Measurements from ENCODE around the gene VTI1A. TPM values are rescaled to one million over a fixed set of nuclear protein-coding genes. Genes with fewer than 3 reads are reported as not detected.

VTI1A gene
- total RNA-seq, 1 donor from 2014 or later: 35.2 TPM

DNA sequence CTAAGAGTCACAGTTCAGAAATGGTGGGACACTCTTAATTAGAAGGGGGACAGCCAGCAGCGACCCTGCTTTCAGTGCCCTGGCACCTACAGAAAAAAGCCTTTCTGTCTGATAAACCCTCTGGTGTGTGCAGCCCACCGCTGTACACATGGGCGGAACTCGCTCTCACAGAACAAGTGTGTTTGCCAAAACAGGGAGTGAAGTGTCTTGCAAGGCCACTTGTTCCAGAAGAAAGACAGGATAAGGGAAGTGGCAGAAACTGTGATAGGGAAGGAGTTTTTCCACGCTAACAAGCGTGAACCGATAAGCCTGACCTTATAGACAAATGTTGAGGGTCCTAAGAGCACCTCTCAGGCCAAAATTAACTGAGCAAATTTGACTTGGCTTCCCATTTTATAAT lies 299.3 kb downstream of the VTI1A start:
- H3K36me3 Mint-ChIP-seq (ENCODE audit: low read depth): no peaks in the 10 kb centered on the region
- H3K27ac Mint-ChIP-seq: no peak overlapping the region
- no peak for DNase-seq
- H3K4me1 Mint-ChIP-seq: no peaks in the 10 kb centered on the region
- H3K9me3 Mint-ChIP-seq: no peaks in the 10 kb centered on the region
- no peak overlapping the region for H3K4me3 Mint-ChIP-seq
- no peaks in the 10 kb centered on the region for H3K27me3 Mint-ChIP-seq
- intact Hi-C loops (cut with micrococcal nuclease): no loop called here

DNA sequence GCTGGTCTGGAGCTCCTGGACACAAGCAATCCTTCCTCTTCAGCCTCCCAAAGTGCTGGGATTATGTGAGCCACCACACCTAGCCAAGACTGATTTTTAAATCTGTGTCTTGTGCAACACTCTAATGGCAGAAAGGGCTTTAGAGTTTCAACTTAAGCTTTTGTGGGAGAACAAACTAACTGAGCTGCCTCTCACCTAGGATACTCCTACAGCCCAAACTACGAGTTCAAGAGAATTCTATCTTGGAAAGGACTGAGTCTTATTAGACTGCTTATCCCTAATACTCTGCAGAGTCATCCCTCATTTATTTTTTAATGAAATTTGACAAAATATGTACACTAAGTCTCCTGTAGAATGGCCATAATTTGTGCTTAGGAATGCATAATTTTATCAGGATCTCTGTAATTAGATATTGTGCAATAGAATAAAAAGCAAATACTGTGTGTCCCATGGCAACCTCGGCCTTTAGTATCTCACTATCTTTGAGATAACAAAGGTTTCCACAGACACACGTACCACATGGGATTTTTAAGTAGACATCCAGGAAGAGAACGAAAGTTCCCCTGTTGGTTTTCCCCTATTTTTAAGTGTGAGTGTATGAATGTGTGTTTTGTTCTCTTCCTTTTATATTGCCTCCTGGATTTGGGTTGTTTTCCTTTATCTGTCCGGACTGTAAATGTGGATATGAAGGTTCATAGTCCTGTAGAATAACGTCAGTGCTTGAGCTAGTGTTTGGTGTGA lies 303.6 kb downstream of the VTI1A start:
- H3K36me3 Mint-ChIP-seq (ENCODE audit: low read depth): no peaks in the 10 kb centered on the region
- no peaks in the 10 kb centered on the region for H3K4me1 Mint-ChIP-seq
- H3K27ac Mint-ChIP-seq: no peak overlapping the region
- no peaks in the 10 kb centered on the region for H3K9me3 Mint-ChIP-seq
- intact Hi-C loops (cut with micrococcal nuclease): no loop called here
- H3K27me3 Mint-ChIP-seq: no peaks in the 10 kb centered on the region
- no peak overlapping the region for H3K4me3 Mint-ChIP-seq
- DNase-seq: no peak

DNA sequence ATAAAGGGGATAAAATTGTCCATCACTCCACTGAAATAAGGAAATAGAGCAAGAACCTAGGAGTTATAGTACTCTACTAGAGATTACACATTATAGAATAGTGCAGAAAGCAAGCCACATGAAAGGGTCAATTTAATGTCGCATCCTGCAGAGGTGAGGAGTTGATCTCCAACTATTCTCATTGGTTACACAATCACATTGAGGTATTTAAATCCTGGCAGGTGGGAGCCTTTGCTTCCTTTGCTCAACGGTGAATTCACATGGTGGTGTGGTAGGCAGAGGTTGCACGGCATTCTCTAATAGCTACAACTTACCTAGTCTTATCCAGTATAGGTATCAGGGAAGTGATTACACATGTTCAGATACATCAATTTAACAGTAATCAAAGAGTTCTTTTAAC lies 304.6 kb downstream of the VTI1A start:
- Mint-ChIP-seq H3K9me3 (no peaks in the 10 kb centered on the region), H3K4me3 (no peak overlapping the region), H3K27ac (no peak overlapping the region), H3K36me3 (ENCODE audit: low read depth) (no peaks in the 10 kb centered on the region), H3K27me3 (no peaks in the 10 kb centered on the region), H3K4me1 (no peaks in the 10 kb centered on the region)
- no peak for DNase-seq
- intact Hi-C loops (cut with micrococcal nuclease): no loop called here

DNA sequence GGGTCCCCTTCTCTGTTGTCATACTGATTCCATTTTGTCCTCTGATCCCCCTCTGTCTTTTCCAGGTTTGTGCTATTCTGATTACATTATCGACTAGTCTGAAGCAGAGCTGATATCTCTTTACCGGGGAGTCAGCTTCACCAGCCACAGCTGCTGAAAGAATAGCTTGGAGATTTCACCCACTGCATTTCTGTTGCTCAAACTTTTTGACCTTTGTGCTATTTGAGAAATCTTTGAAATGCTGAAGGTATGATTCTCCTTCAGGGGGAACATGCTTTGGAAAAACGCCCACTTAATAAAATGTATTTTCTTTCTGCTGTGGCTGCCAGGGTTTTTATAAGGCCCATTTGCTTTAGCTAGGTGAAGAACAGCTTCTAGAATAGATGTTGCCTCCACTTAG lies 305.3 kb downstream of the VTI1A start:
- Mint-ChIP-seq H3K9me3 (no peaks in the 10 kb centered on the region), H3K4me3 (no peak overlapping the region), H3K36me3 (ENCODE audit: low read depth) (no peaks in the 10 kb centered on the region), H3K27me3 (no peaks in the 10 kb centered on the region), H3K4me1 (no peaks in the 10 kb centered on the region), H3K27ac (no peak overlapping the region)
- DNase-seq: no peak
- intact Hi-C loops (cut with micrococcal nuclease): no loop called here

DNA sequence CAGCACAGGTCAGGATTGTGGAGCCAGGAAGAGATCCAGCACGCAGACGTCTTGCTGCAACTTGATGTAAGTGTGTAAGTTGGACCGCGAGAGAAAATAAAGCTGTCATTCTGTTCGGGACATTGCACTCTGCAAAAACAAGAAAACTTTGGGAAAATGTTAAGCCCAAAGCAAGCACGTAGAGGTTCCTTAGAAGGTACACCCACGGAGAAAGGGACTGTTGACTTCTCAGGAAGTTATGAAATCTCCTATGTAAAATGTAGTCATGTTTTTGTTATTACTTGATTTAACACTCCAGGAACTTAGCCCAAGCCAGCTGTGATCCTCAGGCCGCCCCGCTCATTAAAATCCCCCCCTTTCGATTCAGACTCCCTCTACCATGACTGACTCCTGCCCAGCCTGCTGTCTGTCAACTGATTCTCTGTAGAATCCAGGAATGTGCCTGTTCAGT lies 307.0 kb downstream of the VTI1A start:
- intact Hi-C loops (cut with micrococcal nuclease): no loop called here
- no peak overlapping the region for H3K4me3 Mint-ChIP-seq
- H3K4me1 Mint-ChIP-seq: no peaks in the 10 kb centered on the region
- no peak for DNase-seq
- no peaks in the 10 kb centered on the region for H3K27me3 Mint-ChIP-seq
- H3K27ac Mint-ChIP-seq: no peak overlapping the region
- no peaks in the 10 kb centered on the region for H3K9me3 Mint-ChIP-seq
- H3K36me3 Mint-ChIP-seq (ENCODE audit: low read depth): no peaks in the 10 kb centered on the region

DNA sequence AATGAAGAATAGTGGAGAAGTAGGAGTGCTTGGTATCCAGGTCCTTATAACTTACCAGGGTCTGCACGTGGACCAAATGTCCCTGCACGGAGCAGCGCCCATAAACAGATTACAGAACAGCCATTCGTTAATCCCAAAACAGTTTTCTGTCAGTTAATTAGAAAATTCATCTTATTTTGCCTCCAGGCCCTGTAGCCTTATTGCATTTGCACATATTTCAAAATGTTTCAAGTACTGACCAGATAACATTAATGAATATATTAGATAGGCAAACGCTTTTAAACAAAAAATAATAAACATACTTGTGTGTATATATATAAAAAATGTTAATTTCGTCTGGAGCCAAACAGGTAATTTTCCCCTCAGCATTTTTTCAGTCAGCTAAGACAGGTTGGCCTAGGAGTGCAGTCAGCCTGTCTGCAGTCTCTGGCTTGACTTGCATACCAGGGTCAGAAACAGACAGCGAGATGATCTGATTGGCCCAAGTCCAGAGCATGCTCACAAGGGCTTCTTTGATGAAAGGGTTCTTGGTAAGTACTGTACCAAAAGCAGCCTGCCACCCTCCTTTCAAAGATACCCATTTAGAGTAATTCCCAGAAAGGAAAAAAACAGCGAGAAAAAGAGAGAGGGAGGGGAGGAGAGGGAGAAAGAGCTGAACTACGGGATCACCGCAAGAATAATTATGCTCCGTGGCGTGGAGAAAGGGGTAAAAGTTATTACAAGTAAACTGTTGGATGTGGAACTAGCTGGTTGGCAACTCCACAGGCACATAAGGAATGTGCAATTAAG lies 308.6 kb downstream of the VTI1A start:
- Mint-ChIP-seq H3K4me1 (no peaks in the 10 kb centered on the region), H3K4me3 (no peak overlapping the region), H3K27me3 (no peaks in the 10 kb centered on the region), H3K27ac (no peak overlapping the region), H3K36me3 (ENCODE audit: low read depth) (no peaks in the 10 kb centered on the region), H3K9me3 (no peaks in the 10 kb centered on the region)
- no peak for DNase-seq
- intact Hi-C loops (cut with micrococcal nuclease): no loop called here

DNA sequence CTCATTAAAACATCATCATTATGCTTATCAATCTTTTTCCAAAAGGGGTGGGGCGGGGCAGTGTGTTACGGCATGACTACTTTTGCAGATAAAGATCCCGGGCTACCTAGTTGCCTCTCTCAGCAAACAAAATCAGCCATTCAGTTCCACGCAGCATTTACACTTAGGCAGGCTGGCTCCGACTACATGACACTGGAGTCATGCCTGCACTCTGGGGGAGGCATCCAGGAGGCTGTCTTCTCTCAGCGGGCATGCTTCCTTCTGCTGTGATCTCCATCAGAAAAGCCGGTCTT lies 309.2 kb downstream of the VTI1A start:
- Mint-ChIP-seq H3K27me3 (no peaks in the 10 kb centered on the region), H3K4me1 (no peaks in the 10 kb centered on the region), H3K9me3 (no peaks in the 10 kb centered on the region), H3K27ac (no peak overlapping the region), H3K36me3 (ENCODE audit: low read depth) (no peaks in the 10 kb centered on the region), H3K4me3 (no peak overlapping the region)
- intact Hi-C loops (cut with micrococcal nuclease): no loop called here
- no peak for DNase-seq

DNA sequence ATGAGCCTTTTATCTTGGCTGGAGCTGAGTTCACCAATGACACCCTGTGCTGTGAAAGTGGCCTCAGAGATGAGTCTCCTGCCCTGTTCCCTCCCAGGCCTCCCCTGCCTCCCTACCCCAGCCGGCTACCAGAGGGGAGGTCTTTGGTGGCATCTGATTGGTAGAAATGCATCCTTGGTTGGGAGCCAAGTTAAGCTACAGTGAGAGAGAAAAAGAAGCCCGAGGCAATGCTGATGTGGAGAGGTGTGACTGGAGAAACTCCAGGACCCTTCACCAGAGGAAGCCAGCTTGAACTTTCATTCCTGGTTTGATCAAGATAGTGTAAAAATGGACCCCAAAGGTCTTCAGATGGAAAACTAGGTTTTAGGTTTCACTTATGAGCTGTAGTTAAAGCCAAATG lies 311.9 kb downstream of the VTI1A start:
- Mint-ChIP-seq H3K9me3 (no peaks in the 10 kb centered on the region), H3K27me3 (no peaks in the 10 kb centered on the region), H3K4me3 (no peak overlapping the region), H3K4me1 (no peaks in the 10 kb centered on the region), H3K27ac (no peak overlapping the region), H3K36me3 (ENCODE audit: low read depth) (no peaks in the 10 kb centered on the region)
- no peak for DNase-seq
- intact Hi-C loops (cut with micrococcal nuclease): no loop called here

DNA sequence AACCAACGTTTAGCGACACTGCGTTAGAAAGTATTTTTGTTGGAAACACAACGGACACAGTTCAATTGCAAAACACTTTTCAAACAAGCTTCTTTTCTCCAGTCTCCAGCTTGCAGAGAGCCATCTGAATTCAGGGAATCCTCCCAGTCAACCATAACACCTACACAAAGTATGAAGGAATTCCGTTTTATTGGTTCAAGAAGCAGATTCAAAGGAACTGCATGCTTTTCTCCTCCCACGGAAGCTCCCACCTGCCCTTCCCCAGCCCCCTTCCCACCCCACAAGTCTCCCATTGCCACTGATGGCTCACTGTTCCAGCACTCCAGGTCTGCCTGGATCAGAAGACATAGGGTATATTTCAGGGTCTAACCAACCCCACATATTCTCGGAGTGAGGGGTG lies 312.5 kb downstream of the VTI1A start:
- Mint-ChIP-seq H3K27me3 (no peaks in the 10 kb centered on the region), H3K9me3 (no peaks in the 10 kb centered on the region), H3K4me1 (no peaks in the 10 kb centered on the region), H3K36me3 (ENCODE audit: low read depth) (no peaks in the 10 kb centered on the region), H3K27ac (no peak overlapping the region), H3K4me3 (no peak overlapping the region)
- intact Hi-C loops (cut with micrococcal nuclease): no loop called here
- no peak for DNase-seq

DNA sequence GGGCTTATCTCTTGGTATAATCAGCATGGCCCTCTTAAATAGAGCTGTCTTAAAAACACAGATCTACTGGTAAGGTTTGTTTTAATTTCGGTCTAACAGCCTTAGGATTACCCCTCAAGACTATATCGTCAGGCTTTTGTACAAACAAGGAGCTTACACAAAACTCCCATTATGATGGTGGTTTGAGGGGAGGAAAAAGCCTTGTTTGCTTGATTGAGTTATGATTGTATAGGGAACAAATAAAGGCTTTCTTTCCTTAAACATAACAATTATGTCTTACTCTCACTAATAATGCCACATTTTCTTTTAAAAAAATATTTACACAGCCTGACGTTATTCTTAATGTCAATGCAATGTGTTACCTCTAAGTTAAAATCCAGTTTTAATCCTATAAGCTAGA lies 314.2 kb downstream of the VTI1A start:
- no peak for DNase-seq
- H3K27ac Mint-ChIP-seq: no peak overlapping the region
- H3K27me3 Mint-ChIP-seq: no peaks in the 10 kb centered on the region
- H3K4me3 Mint-ChIP-seq: no peak overlapping the region
- H3K4me1 Mint-ChIP-seq: no peaks in the 10 kb centered on the region
- H3K36me3 Mint-ChIP-seq (ENCODE audit: low read depth): no peaks in the 10 kb centered on the region
- intact Hi-C loops (cut with micrococcal nuclease): no loop called here
- H3K9me3 Mint-ChIP-seq: no peaks in the 10 kb centered on the region

DNA sequence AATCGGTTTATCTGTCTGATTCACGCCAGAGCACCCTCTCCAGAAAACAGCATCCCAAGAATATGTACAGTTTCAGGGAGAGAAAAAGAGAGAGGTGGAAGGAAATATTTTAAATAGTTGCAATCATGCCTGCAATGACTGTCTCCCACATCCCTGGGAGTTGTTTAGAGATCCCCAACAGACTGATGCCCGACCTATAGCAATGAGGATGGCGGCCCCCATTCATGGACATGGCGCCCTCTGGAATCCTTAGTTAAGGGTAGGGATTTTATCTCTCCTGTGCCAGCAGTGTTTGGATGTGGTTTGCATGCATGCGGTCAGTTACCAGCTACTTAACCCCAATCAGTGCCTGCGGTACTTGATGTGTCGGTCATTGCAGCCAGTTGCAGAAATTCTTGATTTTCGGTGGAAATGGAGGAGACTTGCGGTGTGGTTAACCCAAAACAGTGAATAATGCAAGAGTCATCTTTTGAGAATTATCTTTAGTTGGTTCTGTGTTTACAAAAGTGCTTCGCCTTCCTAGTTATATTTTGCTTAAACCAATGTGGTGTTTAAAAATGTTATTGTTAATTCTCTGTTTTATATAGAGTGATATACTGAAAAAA lies 317.0 kb downstream of the VTI1A start:
- no peak overlapping the region for H3K27ac Mint-ChIP-seq
- no peaks in the 10 kb centered on the region for H3K4me1 Mint-ChIP-seq
- no peaks in the 10 kb centered on the region for H3K36me3 Mint-ChIP-seq (ENCODE audit: low read depth)
- H3K27me3 Mint-ChIP-seq: no peaks in the 10 kb centered on the region
- DNase-seq: no peak
- H3K4me3 Mint-ChIP-seq: no peak overlapping the region
- no peaks in the 10 kb centered on the region for H3K9me3 Mint-ChIP-seq
- intact Hi-C loops (cut with micrococcal nuclease): no loop called here

DNA sequence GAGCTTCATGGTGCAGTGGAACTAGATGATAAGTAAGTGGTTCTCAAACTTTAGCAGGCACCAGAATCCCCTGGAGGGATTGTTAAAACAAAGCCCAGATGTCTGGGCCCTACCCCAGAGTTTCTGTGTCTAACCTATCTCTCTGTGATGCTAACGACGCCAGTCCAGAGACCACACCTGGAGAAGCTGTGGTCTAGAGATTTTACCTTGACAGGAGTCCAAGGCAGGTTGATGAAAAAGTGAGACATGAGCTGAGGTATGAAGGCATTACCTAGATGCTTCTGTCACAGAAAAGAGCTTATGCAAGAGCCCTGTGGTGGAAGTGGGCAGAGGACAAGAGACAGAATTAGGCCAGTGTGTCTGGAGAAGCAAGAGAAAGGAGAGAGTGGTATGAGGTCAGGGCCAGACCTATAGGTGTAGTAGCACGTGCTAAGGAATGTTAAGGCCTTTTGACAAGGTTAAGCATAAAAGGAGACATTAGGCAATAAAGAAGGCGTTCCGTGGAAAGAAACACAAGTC lies 318.8 kb downstream of the VTI1A start:
- no peak for DNase-seq
- Mint-ChIP-seq H3K27ac (no peak overlapping the region), H3K36me3 (ENCODE audit: low read depth) (no peaks in the 10 kb centered on the region), H3K4me1 (no peaks in the 10 kb centered on the region), H3K9me3 (no peaks in the 10 kb centered on the region), H3K4me3 (no peak overlapping the region), H3K27me3 (no peaks in the 10 kb centered on the region)
- intact Hi-C loops (cut with micrococcal nuclease): no loop called here

DNA sequence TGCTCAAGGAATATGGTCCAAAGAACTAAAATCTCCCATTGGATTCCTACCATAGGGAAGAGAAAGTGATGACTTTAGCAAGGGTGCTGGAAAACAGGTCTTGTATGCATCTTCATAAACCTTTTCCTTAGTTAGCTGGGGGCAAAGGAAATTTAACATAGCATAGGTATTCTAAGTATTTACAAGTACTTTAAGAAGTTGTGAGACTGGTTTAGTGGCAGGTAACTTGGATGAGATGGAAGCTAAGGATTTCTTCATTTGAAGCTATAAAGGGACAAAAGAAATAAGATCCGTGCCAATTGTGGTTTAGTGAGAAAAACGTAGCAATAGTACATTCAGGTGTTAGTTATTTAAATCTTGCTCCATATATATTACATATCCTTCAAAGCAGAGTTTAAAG lies 319.6 kb downstream of the VTI1A start:
- DNase-seq: no peak
- no peak overlapping the region for H3K27ac Mint-ChIP-seq
- no peaks in the 10 kb centered on the region for H3K36me3 Mint-ChIP-seq (ENCODE audit: low read depth)
- no peak overlapping the region for H3K4me3 Mint-ChIP-seq
- H3K9me3 Mint-ChIP-seq: no peaks in the 10 kb centered on the region
- intact Hi-C loops (cut with micrococcal nuclease): no loop called here
- H3K4me1 Mint-ChIP-seq: no peaks in the 10 kb centered on the region
- no peaks in the 10 kb centered on the region for H3K27me3 Mint-ChIP-seq

DNA sequence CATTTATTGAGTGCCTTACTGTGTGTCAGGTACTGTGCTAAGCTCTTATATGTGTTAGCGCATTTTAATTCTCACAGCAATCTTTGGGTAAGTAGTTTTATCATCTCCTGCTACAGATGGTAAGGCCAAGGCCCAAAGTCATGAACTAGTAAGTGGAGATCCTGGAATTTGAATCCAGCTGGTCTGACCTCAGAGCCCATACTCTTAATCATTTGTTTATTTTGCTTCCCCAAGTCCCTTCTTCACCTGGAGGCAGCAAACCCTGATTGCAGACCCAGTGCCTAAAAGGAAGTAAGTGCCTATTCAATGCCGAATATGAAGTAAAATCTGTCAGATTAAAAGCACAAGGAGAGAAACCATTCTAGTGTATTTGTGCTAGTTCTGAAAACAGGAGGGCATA lies 320.1 kb downstream of the VTI1A start:
- Mint-ChIP-seq H3K27ac (no peak overlapping the region), H3K27me3 (no peaks in the 10 kb centered on the region), H3K36me3 (ENCODE audit: low read depth) (no peaks in the 10 kb centered on the region), H3K4me3 (no peak overlapping the region), H3K4me1 (no peaks in the 10 kb centered on the region), H3K9me3 (no peaks in the 10 kb centered on the region)
- DNase-seq: no peak
- intact Hi-C loops (cut with micrococcal nuclease): no loop called here
